GM18517 (cell line): Measurements from ENCODE around the gene IL18RAP.

Source experiments
- ATAC-seq: cut with Tn5 transposase; IDR thresholded peaks from one replicate; pipeline ENCODE4 v1.9.1; 2021; ENCODE audit warnings: mild to moderate bottlenecking, moderate library complexity; ENCODE audit not compliant: unreplicated experiment

Gene IL18RAP

DNA sequence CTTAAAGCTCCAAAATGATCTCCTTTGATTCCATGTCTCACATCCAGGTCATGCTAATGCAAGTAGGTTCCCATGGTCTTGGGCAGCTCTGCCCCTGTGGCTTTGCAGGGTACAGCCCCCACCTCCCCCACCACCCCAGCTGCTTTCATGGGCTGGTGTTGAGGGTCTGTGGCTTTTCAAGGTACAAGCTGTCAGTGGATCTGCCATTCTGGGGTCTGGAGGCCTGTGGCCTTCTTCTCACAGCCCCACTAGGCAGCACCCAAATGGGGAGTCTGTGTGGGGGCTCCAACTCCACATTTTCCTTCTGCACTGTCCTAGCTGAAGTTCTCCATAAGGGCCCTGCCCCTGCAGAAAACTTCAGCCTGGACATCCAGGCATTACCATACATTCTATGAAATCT, 69.0 kb downstream of the IL18RAP start:
- ATAC-seq = no peak

DNA sequence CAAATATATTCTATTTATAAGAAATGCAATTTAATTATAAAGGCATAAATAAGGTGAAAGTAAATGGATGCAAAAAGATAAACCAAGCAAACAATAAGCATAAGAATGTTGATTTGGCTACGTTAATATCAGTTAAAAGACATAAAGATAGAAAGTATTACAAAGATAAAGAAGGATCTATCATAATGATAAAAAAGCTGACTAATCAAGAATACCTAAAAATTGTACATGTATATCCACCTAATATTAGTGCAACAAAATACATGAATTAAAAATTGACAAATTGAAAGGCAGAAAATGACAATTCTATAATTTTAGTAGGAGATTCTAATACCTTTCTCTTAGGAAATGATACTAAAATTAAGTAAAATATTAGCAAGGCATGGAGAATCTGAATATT, 71.6 kb downstream of the IL18RAP start:
- no peak for ATAC-seq

DNA sequence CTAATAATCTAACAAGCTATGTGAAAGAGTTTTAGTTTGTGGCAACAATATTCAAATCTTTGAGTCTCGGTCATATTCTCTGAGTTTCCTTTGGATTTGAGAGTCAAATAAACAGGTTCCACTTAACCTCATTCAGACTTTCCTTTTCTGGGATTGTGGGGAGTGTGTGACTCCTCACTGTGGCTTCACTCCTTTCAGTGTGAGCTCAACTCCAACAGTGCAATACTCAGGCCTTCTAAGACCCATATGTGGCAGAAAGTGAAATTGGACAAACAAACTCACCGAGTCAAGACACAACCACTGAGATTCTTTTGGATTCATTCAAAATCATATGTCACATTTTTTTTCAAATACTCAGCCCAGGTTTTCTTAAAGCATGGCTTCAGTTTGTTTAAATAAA, 75.5 kb downstream of the IL18RAP start:
- ATAC-seq = no peak

DNA sequence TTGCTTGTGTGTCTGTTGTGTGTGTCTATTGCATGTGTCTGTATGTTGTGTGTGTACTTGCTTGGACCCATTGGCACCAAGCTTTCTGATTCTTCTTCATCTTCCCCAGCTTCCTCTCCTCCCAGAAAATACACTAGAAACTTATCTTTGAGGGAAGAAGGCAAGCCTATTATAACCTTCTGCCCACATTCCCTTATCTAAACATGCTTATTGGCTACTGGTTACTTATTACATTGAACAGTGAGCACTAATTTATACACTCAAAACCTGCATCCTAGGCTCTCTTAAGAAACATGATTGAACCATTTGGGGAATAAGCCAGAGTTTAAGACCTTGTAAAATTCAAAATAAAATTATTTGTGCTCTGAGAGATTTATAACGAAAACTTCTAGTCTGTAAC, 76.6 kb downstream of the IL18RAP start:
- no peak for ATAC-seq
